Esophagus muscularis mucosa (tissue), 4 donors: ENCODE data around the gene NAIF1. TPM values are rescaled to one million over a fixed set of nuclear protein-coding genes. Genes with fewer than 3 reads are reported as not detected.

Experiments
- DNase-seq: peaks from one replicate; pipeline ENCODE4 v3.0.0-alpha.2; 2017; ENCODE audit errors: extremely low spot score
- H3K27ac ChIP-seq, 4 donors: fragments of 200-600 bp; sonication (generic); replicated peaks in 1 of 4; 1 replicate in 3 of 4; 2 replicates in 1 of 4; pipeline ENCODE4 v1.5.1; 2016 to 2019; ENCODE audit warnings: mild to moderate bottlenecking in 1 of 4
- H3K27me3 ChIP-seq, 4 donors: fragments of 200-600 bp; sonication (generic); one replicate each; pipeline versions ENCODE4 v1.5.1 to v1.6.0; 2016 to 2019
- H3K36me3 ChIP-seq, 4 donors: fragments of 200-600 bp; sonication (generic); one replicate each; pipeline ENCODE4 v1.5.1; 2016 to 2019
- H3K4me1 ChIP-seq, 4 donors: fragments of 200-600 bp; sonication (generic); one replicate each; pipeline ENCODE4 v1.5.1; 2016 to 2019
- H3K4me3 ChIP-seq, 4 donors: fragments of 200-600 bp; sonication (generic); 1 replicate in 2 of 4; 2 replicates in 2 of 4; pipeline ENCODE4 v1.5.1; 2016 to 2019; ENCODE audit warnings: mild to moderate bottlenecking in 4 of 4, moderate library complexity in 1 of 4
- H3K9me3 ChIP-seq, 4 donors: fragments of 200-600 bp; sonication (generic); 1 replicate in 3 of 4; 2 replicates in 1 of 4; pipeline ENCODE4 v1.5.1; 2016 to 2019
- CTCF ChIP-seq, 3 experiments: fragments of 200-600 bp in 2 of 3; fragments of 450-650 bp in 1 of 3; sonication (generic) in 2 of 3; IDR thresholded peaks; one replicate each; pipeline ENCODE4 v1.5.1; 2017 to 2019; ENCODE audit warnings: antibody characterized with exemption in 3 of 3, mild to moderate bottlenecking in 2 of 3, moderate library complexity in 1 of 3
- EP300 ChIP-seq: sonication (generic); formaldehyde crosslinking; IDR thresholded peaks from one replicate; pipeline ENCODE4 v1.6.1; 2017; ENCODE audit warnings: antibody characterized with exemption
- POLR2A ChIP-seq: fragments of 450-650 bp; IDR thresholded peaks from one replicate; pipeline ENCODE4 v1.6.1; 2017; ENCODE audit warnings: antibody characterized with exemption, moderate library complexity, mild to moderate bottlenecking, low read depth
- POLR2AphosphoS5 ChIP-seq, 2 donors: sonication (generic); formaldehyde crosslinking; IDR thresholded peaks; one replicate each; pipeline ENCODE4 v1.6.1; 2017; ENCODE audit warnings: antibody characterized with exemption in 2 of 2
- WGBS: methylation state at CpG from one replicate; pipeline ENCODE4 v1.1.5; 2018; 5-methylcytosine and 5-hydroxymethylcytosine counted together
- intact Hi-C: fragments of 100-400 bp; cut with DNase I; formaldehyde crosslinking; loops from one replicate; pipeline ENCODE4 v1.15.1; 2023
- total RNA-seq, 4 donors: library from RNA; depleted of rRNA; stranded (reverse); fragments of >200 nt; gene quantifications; one replicate each; pipeline versions ENCODE4 v1.1.0 to v1.2.1, GENCODE V29; 2016

NAIF1 gene
- total RNA-seq, 4 donors from 2014 or later = 5.4 to 12.0 (median 9.7) TPM

- H3K4me1 ChIP-seq = peaks cover 71 to 97% (median 89%) of the 10 kb centered on the region in 4 donors
- TF ChIP-seq CTCF (IDR thresholded peaks at IDR 0.05) (no peak), POLR2A (no peak), POLR2AphosphoS5 (IDR thresholded peaks at IDR 0.05) (no peak), EP300 (no peak)
- peak overlapping the region; percentile 93 to 97 (median 96) for H3K27ac ChIP-seq
- 62% methylated on average over 13 of the region's 13 CpGs for WGBS
- H3K9me3 ChIP-seq = no peaks in the 10 kb centered on the region
- H3K27me3 ChIP-seq = no peaks in the 10 kb centered on the region
- no peak for DNase-seq
- peaks cover 17 to 24% (median 20%) of the 10 kb centered on the region in 4 donors for H3K36me3 ChIP-seq
- intact Hi-C loops = loop anchor here (10.0 kb wide), 1 partner anchor 123 kb away; no protein-coding TSS in a partner anchor
- peak overlapping the region; percentile 58 to 63 (median 61) for H3K4me3 ChIP-seq
Observed at GRCh38 chr9:128097543-128098296, 30.6 kb upstream of the NAIF1 start.

- H3K27me3 ChIP-seq = no peaks in the 10 kb centered on the region
- peaks cover 9 to 15% (median 11%) of the 10 kb centered on the region in 4 donors for H3K36me3 ChIP-seq
- no peak for DNase-seq
- H3K9me3 ChIP-seq = no peaks in the 10 kb centered on the region
- H3K27ac ChIP-seq = peak overlapping the region; percentile 93 to 97 (median 96)
- peaks cover 71 to 98% (median 89%) of the 10 kb centered on the region in 4 donors for H3K4me1 ChIP-seq
- WGBS = 83% methylated on average over 19 of the region's 19 CpGs
- no peak overlapping the region for H3K4me3 ChIP-seq
- intact Hi-C loops = loop anchor here (10.0 kb wide), 1 partner anchor 122 kb away; no protein-coding TSS in a partner anchor
- TF ChIP-seq POLR2A (no peak), CTCF (IDR thresholded peaks at IDR 0.05) (no peak), POLR2AphosphoS5 (IDR thresholded peaks at IDR 0.05) (no peak), EP300 (no peak)
Observed at GRCh38 chr9:128096616-128097536, 29.8 kb upstream of the NAIF1 start.

GRCh38 chr9:128094950-128095544, 27.9 kb upstream of the NAIF1 start:
- Histone ChIP-seq H3K36me3 (no peaks in the 10 kb centered on the region), H3K4me3 (no peak overlapping the region), H3K27ac (peak overlapping the region; percentile 93 to 97 (median 96)), H3K9me3 (no peaks in the 10 kb centered on the region), H3K4me1 (peaks cover 69 to 94% (median 87%) of the 10 kb centered on the region in 4 donors), H3K27me3 (no peaks in the 10 kb centered on the region)
- TF ChIP-seq POLR2A (no peak), POLR2AphosphoS5 (IDR thresholded peaks at IDR 0.05) (no peak), CTCF (IDR thresholded peaks at IDR 0.05) (no peak), EP300 (no peak)
- intact Hi-C loops = loop anchor here (10.0 kb wide), 1 partner anchor 120 kb away; no protein-coding TSS in a partner anchor
- 77% methylated on average over 11 of the region's 11 CpGs for WGBS
- no peak for DNase-seq

GRCh38 chr9:128094166-128094949, 27.2 kb upstream of the NAIF1 start:
- TF ChIP-seq POLR2AphosphoS5 (IDR thresholded peaks at IDR 0.05) (peak in 1 of 2 donors; percentile 92), EP300 (peak; percentile 76), POLR2A (peak; percentile 42), CTCF (IDR thresholded peaks at IDR 0.05) (no peak)
- Histone ChIP-seq H3K36me3 (no peaks in the 10 kb centered on the region), H3K4me1 (peaks cover 63 to 88% (median 82%) of the 10 kb centered on the region in 4 donors), H3K27ac (peak overlapping the region; percentile 93 to 97 (median 96)), H3K4me3 (peak overlapping the region; percentile 31 to 40 (median 36)), H3K27me3 (no peaks in the 10 kb centered on the region), H3K9me3 (no peaks in the 10 kb centered on the region)
- DNase-seq = peak; percentile 99
- intact Hi-C loops = loop anchor here (10.0 kb wide), 1 partner anchor 120 kb away; no protein-coding TSS in a partner anchor
- WGBS = 6% methylated on average over 8 of the region's 8 CpGs
